ENCODE results near the gene MFSD2B. TPM values are rescaled to one million over a fixed set of nuclear protein-coding genes. Genes with fewer than 3 reads are reported as not detected.

The MFSD2B gene
- total and polyA plus RNA-seq, 2 experiments from 2014 or later: 0.25 TPM; not detected in 1

- Histone ChIP-seq H3K27ac (no peak within 1 kb of the TSS), H4K20me1 (ENCODE audit: insufficient read depth, poor library complexity, severe bottlenecking) (no peaks in the 10 kb centered on the region), H3K27me3 (no peaks in the 10 kb centered on the region), H3K9me2 (replicated peaks; ENCODE audit: insufficient read depth) (no peaks in the 10 kb centered on the region), H3K9me3 (ENCODE audit: low read depth) (no peaks in the 10 kb centered on the region), H3K4me1 (ENCODE audit: insufficient read depth) (peaks cover 10% of the 10 kb centered on the region), H2AFZ (peak within 1 kb of the TSS; percentile 81), H3K4me3 (peak within 1 kb of the TSS; percentile 94), H3K36me3 (replicated peaks; ENCODE audit: insufficient read depth, low read depth) (no peaks in the 10 kb centered on the region), H3K4me2 (peak within 1 kb of the TSS; percentile 87), H3K79me2 (peaks cover 5% of the 10 kb centered on the region)
- TF ChIP-seq EZH2 (IDR thresholded peaks at IDR 0.05; ENCODE audit: borderline replicate concordance) (no peak), CTCF (IDR thresholded peaks at IDR 0.05; ENCODE audit: poor library complexity) (no peak), EZH2phosphoT487 (IDR thresholded peaks at IDR 0.05; ENCODE audit: low read depth, severe bottlenecking, unreplicated experiment) (no peak)
- DNase-seq (ENCODE audit: low spot score): peak; percentile 82
- 0% methylated on average over 16 of the region's 52 CpGs for WGBS (ENCODE audit: low lambda C conversion rate, missing lambda C conversion rate)
Measured at GRCh38 chr2:24049485-24050021, 39.7 kb downstream of the MFSD2B start, which contains the start of gene FKBP1B. TSS of gene FKBP1B (plus strand) at chr2:24049741. CDS start at chr2:24049850, 109 bp downstream.

- Histone ChIP-seq H3K4me2 (peak overlapping the region; percentile 87), H3K27me3 (no peaks in the 10 kb centered on the region), H3K4me3 (peak overlapping the region; percentile 94), H3K4me1 (ENCODE audit: insufficient read depth) (peaks cover 10% of the 10 kb centered on the region), H3K36me3 (replicated peaks; ENCODE audit: insufficient read depth, low read depth) (no peaks in the 10 kb centered on the region), H2AFZ (peak overlapping the region; percentile 81), H4K20me1 (ENCODE audit: insufficient read depth, poor library complexity, severe bottlenecking) (no peaks in the 10 kb centered on the region), H3K27ac (no peak overlapping the region), H3K9me3 (ENCODE audit: low read depth) (no peaks in the 10 kb centered on the region), H3K9me2 (replicated peaks; ENCODE audit: insufficient read depth) (no peaks in the 10 kb centered on the region), H3K79me2 (peaks cover 5% of the 10 kb centered on the region)
- 6% methylated on average over 24 of the region's 47 CpGs for WGBS (ENCODE audit: low lambda C conversion rate, missing lambda C conversion rate)
- DNase-seq (ENCODE audit: low spot score): peak; percentile 32
- TF ChIP-seq EZH2 (IDR thresholded peaks at IDR 0.05; ENCODE audit: borderline replicate concordance): no peak
- TF ChIP-seq EZH2phosphoT487 (IDR thresholded peaks at IDR 0.05; ENCODE audit: low read depth, severe bottlenecking, unreplicated experiment): no peak
- no peak for TF ChIP-seq CTCF (IDR thresholded peaks at IDR 0.05; ENCODE audit: poor library complexity)
Measured at GRCh38 chr2:24050041-24050979, 40.4 kb downstream of the MFSD2B start.

- H3K4me1 ChIP-seq (ENCODE audit: insufficient read depth): no peaks in the 10 kb centered on the region
- H3K4me2 ChIP-seq: no peak overlapping the region
- no peak overlapping the region for H2AFZ ChIP-seq
- WGBS (ENCODE audit: low lambda C conversion rate, missing lambda C conversion rate): 88% methylated on average over 8 of the region's 8 CpGs
- H3K9me2 ChIP-seq (replicated peaks; ENCODE audit: insufficient read depth): no peaks in the 10 kb centered on the region
- TF ChIP-seq CTCF (IDR thresholded peaks at IDR 0.05; ENCODE audit: poor library complexity) (no peak), EZH2 (IDR thresholded peaks at IDR 0.05; ENCODE audit: borderline replicate concordance) (no peak), EZH2phosphoT487 (IDR thresholded peaks at IDR 0.05; ENCODE audit: low read depth, severe bottlenecking, unreplicated experiment) (no peak)
- no peaks in the 10 kb centered on the region for H3K79me2 ChIP-seq
- no peaks in the 10 kb centered on the region for H3K9me3 ChIP-seq (ENCODE audit: low read depth)
- H3K36me3 ChIP-seq (replicated peaks; ENCODE audit: insufficient read depth, low read depth): no peaks in the 10 kb centered on the region
- DNase-seq (ENCODE audit: low spot score): no peak
- H3K27ac ChIP-seq: no peak overlapping the region
- H3K27me3 ChIP-seq: no peaks in the 10 kb centered on the region
- H4K20me1 ChIP-seq (ENCODE audit: insufficient read depth, poor library complexity, severe bottlenecking): no peaks in the 10 kb centered on the region
- no peak overlapping the region for H3K4me3 ChIP-seq
Measured at GRCh38 chr2:24051833-24052232, 41.9 kb downstream of the MFSD2B start.
